C4-2B (cell line): ENCODE results near the gene FNDC3B.

Experiments
- H3K27ac ChIP-seq: fragments of 450-650 bp; 2 replicates; pipeline ENCODE4 v1.5.1; 2017
- ZFX ChIP-seq: fragments of 450-650 bp; IDR thresholded peaks from 2 replicates; pipeline ENCODE4 v1.6.1; 2017
- TF ChIP-seq, protein P1 (sequence below): fragments of 450-650 bp; conservative IDR thresholded peaks from 2 replicates; pipeline ENCODE4 v1.5.1; 2017; ENCODE audit warnings: mild to moderate bottlenecking

Gene FNDC3B

DNA sequence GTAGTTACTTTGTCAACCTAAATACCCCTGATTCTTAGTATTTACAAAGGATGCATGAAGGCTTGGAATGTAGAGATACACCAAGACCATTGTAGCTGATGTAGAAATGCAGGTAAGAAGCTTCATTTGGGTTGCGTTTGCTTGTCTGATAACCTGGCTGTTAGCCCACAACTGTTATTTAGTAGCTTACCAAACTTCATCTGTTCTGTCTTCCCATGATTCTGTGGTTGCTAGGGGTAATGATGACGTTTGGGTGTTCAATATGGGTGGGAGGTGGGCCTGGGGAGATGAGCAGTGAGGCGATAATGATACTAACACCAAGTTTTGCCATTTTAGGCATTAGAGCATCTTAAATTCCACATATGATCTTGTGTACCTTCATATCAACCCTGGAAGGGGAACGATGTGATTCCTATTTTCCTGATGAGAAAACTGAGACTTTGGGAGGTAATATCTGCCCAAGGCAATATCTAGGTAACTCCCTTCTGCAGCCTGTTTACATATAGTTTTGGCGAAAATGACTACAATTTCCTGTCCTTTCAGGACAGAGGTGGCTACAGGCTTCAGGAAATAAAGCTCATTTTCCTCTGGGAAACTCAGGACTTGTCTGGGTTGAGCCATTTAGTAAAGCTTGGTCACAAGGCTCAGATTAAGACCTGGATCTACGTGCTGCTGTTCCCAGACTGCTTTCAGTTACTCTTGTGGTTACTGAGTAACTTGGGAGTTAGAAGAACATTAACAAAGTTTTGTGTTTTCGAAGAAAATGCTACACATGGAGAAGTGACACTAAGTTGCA, 26.8 kb downstream of the FNDC3B start:
- TF ChIP-seq, protein P1, sequence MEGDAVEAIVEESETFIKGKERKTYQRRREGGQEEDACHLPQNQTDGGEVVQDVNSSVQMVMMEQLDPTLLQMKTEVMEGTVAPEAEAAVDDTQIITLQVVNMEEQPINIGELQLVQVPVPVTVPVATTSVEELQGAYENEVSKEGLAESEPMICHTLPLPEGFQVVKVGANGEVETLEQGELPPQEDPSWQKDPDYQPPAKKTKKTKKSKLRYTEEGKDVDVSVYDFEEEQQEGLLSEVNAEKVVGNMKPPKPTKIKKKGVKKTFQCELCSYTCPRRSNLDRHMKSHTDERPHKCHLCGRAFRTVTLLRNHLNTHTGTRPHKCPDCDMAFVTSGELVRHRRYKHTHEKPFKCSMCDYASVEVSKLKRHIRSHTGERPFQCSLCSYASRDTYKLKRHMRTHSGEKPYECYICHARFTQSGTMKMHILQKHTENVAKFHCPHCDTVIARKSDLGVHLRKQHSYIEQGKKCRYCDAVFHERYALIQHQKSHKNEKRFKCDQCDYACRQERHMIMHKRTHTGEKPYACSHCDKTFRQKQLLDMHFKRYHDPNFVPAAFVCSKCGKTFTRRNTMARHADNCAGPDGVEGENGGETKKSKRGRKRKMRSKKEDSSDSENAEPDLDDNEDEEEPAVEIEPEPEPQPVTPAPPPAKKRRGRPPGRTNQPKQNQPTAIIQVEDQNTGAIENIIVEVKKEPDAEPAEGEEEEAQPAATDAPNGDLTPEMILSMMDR = no peak
- TF ChIP-seq ZFX = no peak
- H3K27ac ChIP-seq = peak overlapping the region; percentile 5; the same call in 1 of the 2 replicates

DNA sequence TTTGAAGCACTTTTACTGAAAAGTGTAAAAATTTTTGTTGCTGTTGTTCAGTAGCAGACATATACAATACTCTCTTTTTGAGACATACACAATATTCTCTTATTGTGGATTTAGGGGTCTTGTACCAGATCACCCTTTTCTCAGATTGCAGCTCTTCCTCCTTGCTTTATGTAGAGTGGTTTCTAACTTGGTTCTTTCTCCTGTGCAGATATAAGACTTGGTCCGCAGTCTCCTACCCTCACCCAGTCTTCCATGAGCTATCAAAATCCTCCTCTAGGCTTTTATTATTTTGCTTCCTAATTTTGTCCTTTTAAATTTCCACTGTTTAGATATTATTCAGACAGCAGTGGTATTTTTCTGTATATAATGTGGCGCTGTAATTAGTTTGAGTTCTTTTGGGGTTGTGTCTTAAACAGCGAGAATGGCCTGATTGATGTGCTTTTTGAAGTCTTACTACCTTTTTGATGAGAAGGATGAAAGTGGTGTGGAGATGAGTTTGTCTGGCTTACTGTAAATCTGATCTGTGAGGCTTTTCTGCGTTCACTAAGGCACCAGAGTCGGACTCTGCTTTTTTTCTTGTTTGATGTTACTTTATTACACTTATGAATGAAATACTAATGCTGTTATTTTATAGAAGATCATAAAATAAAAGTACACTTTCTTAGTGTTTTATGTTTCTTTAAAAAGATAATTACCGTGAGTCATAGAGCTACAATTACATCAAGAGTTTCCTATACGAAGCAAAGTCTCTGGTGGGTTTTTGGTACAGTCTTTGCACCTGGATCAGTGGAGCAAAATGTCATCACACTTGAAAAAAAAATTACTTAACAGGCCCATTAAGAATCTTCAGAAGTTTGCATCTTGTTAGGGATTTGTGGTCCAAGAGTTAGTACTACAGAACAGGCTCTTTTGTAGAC, 27.8 kb downstream of the FNDC3B start:
- no peak overlapping the region for H3K27ac ChIP-seq
- TF ChIP-seq, protein P1 = no peak
- TF ChIP-seq ZFX = no peak

DNA sequence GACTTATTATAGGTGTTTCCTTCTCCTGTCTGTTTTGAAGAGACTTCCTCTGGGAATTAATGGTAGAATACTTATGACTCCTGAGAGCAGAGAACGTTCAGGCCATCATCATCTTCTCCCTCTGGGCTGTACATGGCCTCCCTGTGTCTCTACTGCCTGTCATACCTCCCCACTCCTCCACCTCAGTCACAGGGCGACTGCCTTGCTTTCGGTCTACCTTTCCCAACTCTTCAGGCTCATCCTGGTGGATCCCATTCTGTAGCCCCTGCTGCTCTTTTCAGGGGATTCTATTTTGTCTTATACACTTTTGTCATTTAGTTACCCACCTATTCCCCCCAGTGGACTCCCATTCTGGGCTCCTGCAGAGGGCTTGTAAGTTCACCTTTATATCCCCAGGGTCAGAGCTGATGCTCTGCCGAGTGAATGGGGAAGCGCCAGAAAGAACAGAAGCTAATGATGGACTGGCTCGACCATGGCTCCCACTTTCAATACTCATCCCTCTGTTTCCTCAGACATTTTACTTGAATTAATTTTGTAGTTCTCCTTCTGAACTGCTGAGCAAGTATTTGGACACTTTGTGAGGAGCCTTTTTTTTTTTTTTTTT, 28.6 kb downstream of the FNDC3B start:
- H3K27ac ChIP-seq = no peak overlapping the region
- TF ChIP-seq, protein P1 = no peak
- TF ChIP-seq ZFX = no peak

DNA sequence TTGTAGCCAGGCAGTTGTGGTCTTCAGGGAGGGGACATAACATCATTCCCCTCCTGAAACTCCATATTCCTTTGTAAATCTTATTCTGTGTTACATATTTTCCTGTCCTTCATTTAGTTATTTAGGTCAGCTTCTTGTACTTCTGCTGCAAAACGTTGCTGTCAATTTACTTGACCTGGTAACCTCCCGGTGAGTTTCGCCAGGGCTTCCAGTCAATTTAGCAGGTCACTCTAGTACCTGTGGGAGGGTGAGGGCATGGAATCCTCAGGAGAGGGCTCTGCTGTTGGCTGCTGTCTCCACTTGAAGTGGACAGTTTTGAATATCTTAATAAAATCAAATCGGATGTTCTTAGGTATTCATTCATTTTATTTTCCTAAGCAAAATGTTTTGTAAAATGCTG, 29.6 kb downstream of the FNDC3B start:
- TF ChIP-seq, protein P1 = no peak
- TF ChIP-seq ZFX = no peak
- H3K27ac ChIP-seq = no peak overlapping the region

DNA sequence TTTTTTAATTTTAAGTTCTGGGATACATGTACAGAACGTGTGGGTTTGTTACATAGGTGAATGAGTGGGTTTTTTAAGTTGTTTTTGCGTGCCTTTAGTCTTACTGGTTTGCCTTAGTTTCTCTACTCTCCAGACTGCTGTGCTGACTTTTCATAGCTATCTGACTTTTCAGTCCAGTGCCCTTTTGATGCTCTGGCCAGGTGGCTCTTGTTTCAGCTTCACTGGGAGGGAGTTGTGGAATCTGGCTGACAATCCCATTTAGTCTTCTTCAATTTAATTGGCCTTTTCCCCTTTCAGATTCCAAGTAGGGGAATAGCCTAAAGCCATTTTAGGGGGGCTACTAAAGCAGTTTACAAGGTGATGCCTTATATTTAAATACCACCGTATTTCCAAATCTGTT, 30.1 kb downstream of the FNDC3B start:
- TF ChIP-seq, protein P1 = no peak
- no peak for TF ChIP-seq ZFX
- H3K27ac ChIP-seq = no peak overlapping the region

DNA sequence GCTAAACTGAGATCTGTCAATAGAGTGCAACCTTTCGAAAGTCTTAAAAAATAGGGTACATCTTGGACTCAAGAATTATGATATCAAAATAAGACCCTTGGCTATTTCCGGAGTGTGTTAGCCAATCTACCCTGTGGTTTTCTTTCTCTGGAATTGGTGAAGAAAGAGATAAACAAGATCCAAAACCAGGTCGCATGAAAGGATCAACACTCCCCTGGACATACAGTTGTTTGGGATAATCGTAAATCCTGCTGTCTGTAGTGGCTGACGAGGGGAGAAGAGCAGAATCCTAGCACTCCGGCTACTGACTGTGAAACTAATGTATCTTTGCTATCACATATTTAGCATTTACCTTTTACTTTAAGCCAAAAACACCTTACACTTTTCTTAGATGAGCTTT, 30.9 kb downstream of the FNDC3B start:
- TF ChIP-seq, protein P1 = no peak
- no peak for TF ChIP-seq ZFX
- H3K27ac ChIP-seq = no peak overlapping the region
